ENCODE data around the gene DKC1. TPM values are rescaled to one million over a fixed set of nuclear protein-coding genes. Genes with fewer than 3 reads are reported as not detected.

The DKC1 gene
- total RNA-seq, 3 donors from 2014 or later, result 23.2 to 41.0 (median 40.5) TPM

DNA sequence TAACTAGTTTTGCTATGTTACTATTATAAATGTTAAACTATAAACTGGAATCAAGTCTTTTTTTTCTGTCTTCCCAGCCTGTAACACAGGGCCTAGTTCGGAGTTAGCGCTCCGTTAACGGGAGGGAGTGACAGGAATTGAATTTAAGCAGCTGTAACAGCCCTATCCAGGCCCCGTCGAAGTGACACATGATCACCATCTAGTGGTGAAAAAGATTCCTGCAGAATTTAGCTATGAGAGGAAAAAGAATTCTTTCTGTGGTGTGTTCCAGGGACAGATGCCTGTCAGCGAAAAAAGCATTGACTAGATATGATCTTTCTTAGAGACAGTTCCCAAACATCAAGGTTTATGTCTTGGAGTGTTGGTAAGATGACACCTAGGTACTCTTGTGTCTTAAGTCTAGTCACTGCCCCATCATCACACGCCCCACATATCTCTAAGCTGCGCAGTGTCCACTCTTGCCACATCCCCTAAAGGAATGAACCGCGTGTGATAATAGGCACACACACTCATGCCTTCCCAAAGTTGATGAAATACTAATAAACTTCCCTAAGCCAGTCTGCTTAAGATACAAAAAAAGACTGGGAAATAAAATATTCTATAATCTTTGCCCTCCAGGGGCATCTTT lies 13.8 kb upstream of the DKC1 start:
- intact Hi-C loops (cut with DNase I; ENCODE audit: low total_unique reads), result no loop called here
- H3K4me1 ChIP-seq, result no peaks in the 10 kb centered on the region
- no peak for TF ChIP-seq POLR2A (IDR thresholded peaks at IDR 0.05)
- TF ChIP-seq, protein P1, sequence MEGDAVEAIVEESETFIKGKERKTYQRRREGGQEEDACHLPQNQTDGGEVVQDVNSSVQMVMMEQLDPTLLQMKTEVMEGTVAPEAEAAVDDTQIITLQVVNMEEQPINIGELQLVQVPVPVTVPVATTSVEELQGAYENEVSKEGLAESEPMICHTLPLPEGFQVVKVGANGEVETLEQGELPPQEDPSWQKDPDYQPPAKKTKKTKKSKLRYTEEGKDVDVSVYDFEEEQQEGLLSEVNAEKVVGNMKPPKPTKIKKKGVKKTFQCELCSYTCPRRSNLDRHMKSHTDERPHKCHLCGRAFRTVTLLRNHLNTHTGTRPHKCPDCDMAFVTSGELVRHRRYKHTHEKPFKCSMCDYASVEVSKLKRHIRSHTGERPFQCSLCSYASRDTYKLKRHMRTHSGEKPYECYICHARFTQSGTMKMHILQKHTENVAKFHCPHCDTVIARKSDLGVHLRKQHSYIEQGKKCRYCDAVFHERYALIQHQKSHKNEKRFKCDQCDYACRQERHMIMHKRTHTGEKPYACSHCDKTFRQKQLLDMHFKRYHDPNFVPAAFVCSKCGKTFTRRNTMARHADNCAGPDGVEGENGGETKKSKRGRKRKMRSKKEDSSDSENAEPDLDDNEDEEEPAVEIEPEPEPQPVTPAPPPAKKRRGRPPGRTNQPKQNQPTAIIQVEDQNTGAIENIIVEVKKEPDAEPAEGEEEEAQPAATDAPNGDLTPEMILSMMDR (IDR thresholded peaks at IDR 0.05), result peak in 2 of 3 donors; percentile 60 to 62
- H3K4me3 ChIP-seq, result no peak overlapping the region
- H3K27me3 ChIP-seq, result peaks cover 0 to 29% of the 10 kb centered on the region in 2 donors
- H3K36me3 ChIP-seq, result no peaks in the 10 kb centered on the region
- no peak overlapping the region for H3K27ac ChIP-seq
- DNase-seq (ENCODE audit: low spot score in 2 of 2), result no peak
- no peaks in the 10 kb centered on the region for H3K9me3 ChIP-seq

DNA sequence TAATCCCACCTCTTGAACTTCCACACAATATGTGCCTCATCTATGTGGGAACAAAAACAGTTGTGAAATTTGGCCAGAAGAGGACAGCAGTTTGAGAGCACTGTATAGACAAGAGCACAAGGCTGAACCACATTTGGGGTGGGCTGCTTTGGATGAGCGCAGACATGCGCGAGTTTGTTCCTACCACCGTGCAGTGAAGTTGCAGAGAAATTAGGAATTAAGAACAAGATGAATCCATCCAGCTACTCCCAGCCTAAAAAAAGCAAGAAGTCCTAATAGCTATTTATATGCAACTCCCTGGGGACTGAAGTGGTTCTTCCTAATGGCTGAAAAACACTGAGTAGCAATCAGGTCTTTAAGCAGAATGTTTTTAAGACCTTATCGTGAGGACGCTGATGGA lies 12.8 kb upstream of the DKC1 start:
- no peak overlapping the region for H3K27ac ChIP-seq
- H3K36me3 ChIP-seq, result no peaks in the 10 kb centered on the region
- H3K4me1 ChIP-seq, result no peaks in the 10 kb centered on the region
- peak overlapping the region; percentile 49 to 68 (median 52) for H3K4me3 ChIP-seq
- H3K27me3 ChIP-seq, result peaks cover 0 to 29% of the 10 kb centered on the region in 2 donors
- DNase-seq (ENCODE audit: low spot score in 2 of 2), result no peak
- intact Hi-C loops (cut with DNase I; ENCODE audit: low total_unique reads), result no loop called here
- TF ChIP-seq POLR2AphosphoS5 (IDR thresholded peaks at IDR 0.05) (no peak), POLR2A (IDR thresholded peaks at IDR 0.05) (no peak)
- TF ChIP-seq, protein P1 (IDR thresholded peaks at IDR 0.05), result no peak
- no peaks in the 10 kb centered on the region for H3K9me3 ChIP-seq

DNA sequence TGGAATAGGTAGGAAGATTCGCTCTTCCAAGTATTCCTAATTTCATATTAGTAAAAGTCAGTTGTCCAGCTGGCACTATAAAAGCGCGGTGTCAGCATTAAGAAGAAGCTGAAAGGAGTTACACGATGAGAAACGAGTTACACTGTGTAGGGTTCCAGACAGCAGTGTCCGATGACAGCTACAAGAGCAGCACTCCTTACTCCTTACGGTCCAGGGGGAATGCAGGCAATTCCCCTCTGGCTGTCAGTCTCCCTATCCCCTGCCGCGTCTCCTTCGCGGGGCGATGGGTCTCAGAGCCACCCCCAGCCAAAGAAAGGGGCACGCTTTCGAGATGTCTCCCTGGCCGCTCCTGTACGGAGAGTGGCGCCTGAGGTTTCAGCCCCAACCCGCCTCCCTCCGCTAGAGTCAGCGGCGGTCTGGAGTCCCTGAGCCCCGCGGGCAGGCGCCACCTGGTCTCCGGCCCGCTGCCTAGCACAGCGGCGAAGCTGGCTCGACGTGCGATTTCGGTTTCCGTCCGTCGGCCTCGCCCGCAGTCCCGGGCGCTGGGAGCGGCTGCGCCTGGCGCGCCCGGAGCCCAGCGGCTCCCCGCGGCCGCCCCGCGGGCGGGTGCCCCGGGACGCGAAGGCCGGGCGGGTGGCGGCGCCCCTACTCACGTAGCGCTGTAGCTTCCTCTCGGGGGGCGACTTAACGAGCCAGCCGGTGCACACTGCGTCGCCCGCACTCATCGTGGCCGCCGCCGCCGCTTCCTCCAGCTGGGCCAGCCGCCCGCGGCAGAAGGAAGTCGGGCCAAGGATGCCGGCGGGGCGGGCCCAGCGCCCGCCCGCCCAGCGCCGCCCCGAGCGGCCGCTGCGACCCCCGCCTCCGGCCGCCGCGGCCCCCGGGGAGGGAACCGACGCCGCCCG lies 12.1 kb upstream of the DKC1 start, which contains the start of gene GAB3:
Gene GAB3, minus strand, starts transcription at position 777 of the 902 bp plus-strand sequence. Its CDS starts 52 bp downstream, at position 725.
- TF ChIP-seq, protein P1 (IDR thresholded peaks at IDR 0.05), result no peak
- no peak for TF ChIP-seq POLR2AphosphoS5 (IDR thresholded peaks at IDR 0.05)
- TF ChIP-seq POLR2A (IDR thresholded peaks at IDR 0.05), result no peak
- no peak for DNase-seq (ENCODE audit: low spot score in 2 of 2)
- Histone ChIP-seq H3K27ac (peak within 1 kb of the TSS in 1 of 2 donors; percentile 69), H3K4me3 (peak within 1 kb of the TSS; percentile 49 to 68 (median 52)), H3K4me1 (no peaks in the 10 kb centered on the region), H3K9me3 (no peaks in the 10 kb centered on the region), H3K27me3 (peaks cover 0 to 29% of the 10 kb centered on the region in 2 donors), H3K36me3 (no peaks in the 10 kb centered on the region)
- intact Hi-C loops (cut with DNase I; ENCODE audit: low total_unique reads), result no loop called here

- peaks cover 0 to 29% of the 10 kb centered on the region in 2 donors for H3K27me3 ChIP-seq
- TF ChIP-seq, protein P1 (IDR thresholded peaks at IDR 0.05), result no peak
- TF ChIP-seq POLR2A (IDR thresholded peaks at IDR 0.05) (no peak), POLR2AphosphoS5 (IDR thresholded peaks at IDR 0.05) (no peak)
- no peaks in the 10 kb centered on the region for H3K4me1 ChIP-seq
- H3K36me3 ChIP-seq, result no peaks in the 10 kb centered on the region
- peak overlapping the region; percentile 49 to 68 (median 52) for H3K4me3 ChIP-seq
- H3K9me3 ChIP-seq, result no peaks in the 10 kb centered on the region
- H3K27ac ChIP-seq, result peak overlapping the region in 1 of 2 donors; percentile 69
- no peak for DNase-seq (ENCODE audit: low spot score in 2 of 2)
- intact Hi-C loops (cut with DNase I; ENCODE audit: low total_unique reads), result no loop called here
Observed at GRCh38 chrX:154751203-154751668, 11.4 kb upstream of the DKC1 start.

All from breast epithelium (tissue), 4 donors.